ENCODE results near the gene CRY2. TPM values are rescaled to one million over a fixed set of nuclear protein-coding genes. Genes with fewer than 3 reads are reported as not detected.

The CRY2 gene
- total and polyA plus RNA-seq, 4 donors = 16.7 to 72.9 (median 33.0) TPM

GRCh38 chr11:45879803-45880686 lies 32.8 kb downstream of the CRY2 start:
- Histone ChIP-seq H3K4me1 (ENCODE audit: control insufficient read depth in 4 of 4, insufficient read depth in 4 of 4, low read length in 3 of 4) (peaks cover 0 to 2% (median 0%) of the 10 kb centered on the region in 4 donors), H3K36me3 (ENCODE audit: control insufficient read depth in 4 of 4, insufficient read depth in 3 of 4, low read depth in 1 of 4, low read length in 3 of 4) (peaks cover 12 to 76% (median 64%) of the 10 kb centered on the region in 4 donors), H3K4me3 (ENCODE audit: low read depth in 1 of 3, low read length in 3 of 3) (no peak overlapping the region), H3K9ac (ENCODE audit: low read depth in 1 of 2, low read length in 2 of 2) (no peak overlapping the region), H3K27me3 (ENCODE audit: control insufficient read depth in 4 of 4, insufficient read depth in 4 of 4, low read length in 3 of 4) (no peaks in the 10 kb centered on the region), H3K27ac (ENCODE audit: low read depth in 1 of 2, low read length in 2 of 2) (no peak overlapping the region), H3K9me3 (ENCODE audit: control insufficient read depth in 4 of 4, low read length in 3 of 4) (no peaks in the 10 kb centered on the region)
- no peak for DNase-seq (ENCODE audit: low spot score)
- TF ChIP-seq MAX (IDR thresholded peaks at IDR 0.05) = no peak
- TF ChIP-seq NR2F2 (IDR thresholded peaks at IDR 0.05) = no peak
- TF ChIP-seq ATF3 (IDR thresholded peaks at IDR 0.05) = no peak
- TF ChIP-seq EGR1 (IDR thresholded peaks at IDR 0.05; ENCODE audit: low read depth in 2 of 2) = no peak
- TF ChIP-seq JUND (IDR thresholded peaks at IDR 0.05) = no peak
- TF ChIP-seq HNF4A (conservative IDR thresholded peaks at IDR 0.05) = no peak
- TF ChIP-seq HNF4G (IDR thresholded peaks at IDR 0.05) = no peak
- TF ChIP-seq CTCF (IDR thresholded peaks at IDR 0.05; ENCODE audit: low read depth, low read length, missing input control) = no peak
- no peak for TF ChIP-seq FOXA1 (IDR thresholded peaks at IDR 0.05)
- TF ChIP-seq REST (IDR thresholded peaks at IDR 0.05) = no peak
- TF ChIP-seq GABPA (IDR thresholded peaks at IDR 0.05 in 1 of 2, conservative IDR thresholded peaks at IDR 0.05 in 1 of 2) = no peak
- TF ChIP-seq RXRA (IDR thresholded peaks at IDR 0.05) = no peak
- TF ChIP-seq SP1 (IDR thresholded peaks at IDR 0.05) = no peak
- TF ChIP-seq RAD21 (IDR thresholded peaks at IDR 0.05) = no peak
- TF ChIP-seq ZBTB33 (IDR thresholded peaks at IDR 0.05) = no peak
- no peak for TF ChIP-seq FOXA2 (IDR thresholded peaks at IDR 0.05)
- TF ChIP-seq TAF1 (conservative IDR thresholded peaks at IDR 0.05) = no peak
- TF ChIP-seq YY1 (IDR thresholded peaks at IDR 0.05) = no peak
- 91% methylated on average over 7 of the region's 7 CpGs for WGBS

Data from liver (tissue), 9 donors.